Keratinocyte (primary cell): ENCODE data around the gene PLXNB2. TPM values are rescaled to one million over a fixed set of nuclear protein-coding genes. Genes with fewer than 3 reads are reported as not detected.
"Not testable (repeated sequence)": the region's sequence is repeated elsewhere in the genome, so short reads cannot be mapped to it uniquely, and the experiment has no call there.

ENCODE experiments used
- DNase-seq: peaks from one replicate; pipeline ENCODE4 v3.0.0-alpha.2; 2011; ENCODE audit warnings: low read depth, missing footprints, low spot score
- FAIRE-seq: peaks from 2 replicates; lab custom pipeline; 2011; peaks lifted over from hg19 to GRCh38; lab: Jason Lieb, UNC
- H2AFZ ChIP-seq: 2 replicates; pipeline ENCODE4 v1.6.0; 2012; ENCODE audit warnings: low read length, control low read depth, inconsistent platforms; ENCODE audit not compliant: control insufficient read depth
- H3K27ac ChIP-seq: 2 replicates; pipeline ENCODE4 v1.5.1; 2011; ENCODE audit warnings: low read length; ENCODE audit not compliant: control insufficient read depth, insufficient read depth
- H3K27me3 ChIP-seq: 3 replicates; pipeline ENCODE4 v1.6.0; 2011; ENCODE audit warnings: low read length; ENCODE audit not compliant: control insufficient read depth, insufficient read depth; ENCODE audit errors: extremely low read depth
- H3K36me3 ChIP-seq, 2 experiments: 2 replicates in 1 of 2; 3 replicates in 1 of 2; pipeline ENCODE4 v1.5.1; 2011; ENCODE audit warnings: low read length in 2 of 2, mild to moderate bottlenecking in 1 of 2; ENCODE audit not compliant: control insufficient read depth in 2 of 2, insufficient read depth in 2 of 2; ENCODE audit errors: extremely low read depth in 1 of 2
- H3K4me1 ChIP-seq: 3 replicates; pipeline ENCODE4 v1.5.1; 2011; ENCODE audit warnings: low read length; ENCODE audit not compliant: control insufficient read depth, insufficient read depth; ENCODE audit errors: extremely low read depth
- H3K4me2 ChIP-seq: 3 replicates; pipeline ENCODE4 v1.6.0; 2011; ENCODE audit warnings: low read depth, low read length; ENCODE audit not compliant: control insufficient read depth, insufficient read depth; ENCODE audit errors: extremely low read depth
- H3K4me3 ChIP-seq, 3 experiments: fragments of 200-600 bp in 1 of 3; sonication (generic) in 1 of 3; 2 replicates in 2 of 3; 3 replicates in 1 of 3; pipeline ENCODE4 v1.5.1; 2011 to 2016; ENCODE audit warnings: low read length in 3 of 3, mild to moderate bottlenecking in 3 of 3, control low read depth in 2 of 3, inconsistent platforms in 1 of 3, low read depth in 1 of 3, mixed read lengths in 1 of 3, mixed run types in 1 of 3, moderate library complexity in 1 of 3; ENCODE audit not compliant: control insufficient read depth in 2 of 3, insufficient read depth in 2 of 3; ENCODE audit errors: extremely low read depth in 1 of 3
- H3K79me2 ChIP-seq: 2 replicates; pipeline ENCODE4 v1.6.0; 2012; ENCODE audit warnings: low read length; ENCODE audit not compliant: control insufficient read depth, insufficient read depth
- H3K9ac ChIP-seq: 3 replicates; pipeline ENCODE4 v1.6.0; 2011; ENCODE audit warnings: low read length; ENCODE audit not compliant: control insufficient read depth, insufficient read depth; ENCODE audit errors: extremely low read depth
- H3K9me1 ChIP-seq: 3 replicates; pipeline ENCODE4 v1.6.0; 2011; ENCODE audit warnings: low read length; ENCODE audit not compliant: control insufficient read depth, insufficient read depth; ENCODE audit errors: extremely low read depth
- H3K9me3 ChIP-seq: 2 replicates; pipeline ENCODE4 v1.5.1; 2012; ENCODE audit warnings: low read depth, low read length; ENCODE audit not compliant: control insufficient read depth
- H4K20me1 ChIP-seq: 3 replicates; pipeline ENCODE4 v1.6.0; 2011; ENCODE audit warnings: low read length; ENCODE audit not compliant: control insufficient read depth, insufficient read depth; ENCODE audit errors: extremely low read depth
- CTCF ChIP-seq, 3 experiments: IDR thresholded peaks in 1 of 3; conservative IDR thresholded peaks in 1 of 3; optimal IDR thresholded peaks in 1 of 3; 2 replicates in 2 of 3; 3 replicates in 1 of 3; pipeline versions ENCODE3 to v1.5.1; 2011; ENCODE audit warnings: low read length in 3 of 3, mild to moderate bottlenecking in 3 of 3, moderate library complexity in 2 of 3, control low read depth in 1 of 3, inconsistent platforms in 1 of 3; ENCODE audit not compliant: insufficient read depth in 2 of 3; ENCODE audit errors: extremely low read depth in 1 of 3
- EZH2 ChIP-seq: IDR thresholded peaks from one replicate; pipeline ENCODE4 v1.6.1; 2012; ENCODE audit warnings: inconsistent platforms, mild to moderate bottlenecking, low read length, moderate library complexity
- dilution Hi-C: fragments of 300-500 bp; cut with MboI; formaldehyde crosslinking; loops from one replicate; pipeline ENCODE4 v1.7.0; 2020; ENCODE audit warnings: low sequenced_read_pairs; ENCODE audit not compliant: extremely low pct_ligation_motif_present
- polyA plus RNA-seq, 5 experiments: library from polyadenylated mRNA; depleted of rRNA in 3 of 5; stranded (reverse) in 3 of 5; stranded (forward) in 1 of 5; unstranded in 1 of 5; fragments of >200 nt; gene quantifications; 1 replicate in 1 of 5; 2 replicates in 3 of 5; 3 replicates in 1 of 5; pipeline versions ENCODE4 v1.2.1 to v1.2.3, GENCODE V29; 2011 to 2012; ENCODE audit warnings: missing spikeins in 2 of 5, low read depth in 1 of 5, low replicate concordance in 1 of 5

Gene PLXNB2
- polyA plus RNA-seq, 1 donor (not counting 4 experiments of a cell fraction or from before 2014, with no cell fraction given), result 44.3 TPM

GRCh38 chr22:50338042-50338573, 30.7 kb upstream of the PLXNB2 start:
- H3K9ac ChIP-seq, result no peak overlapping the region

GRCh38 chr22:50337262-50338041, 30.0 kb upstream of the PLXNB2 start:
- no peak for TF ChIP-seq EZH2
- TF ChIP-seq CTCF (optimal IDR thresholded peaks at IDR 0.05 in 1 of 3, IDR thresholded peaks at IDR 0.05 in 1 of 3, conservative IDR thresholded peaks at IDR 0.05 in 1 of 3; ENCODE audit: extremely low read depth in 1 of 3, insufficient read depth in 2 of 3, low read length in 3 of 3), result no peak
- dilution Hi-C loops, result no loop called here

More at GRCh38 chr22:50338042-50338573, 30.7 kb upstream of the PLXNB2 start:
- DNase-seq (no peak), FAIRE-seq (peak; percentile 32)
- H4K20me1 ChIP-seq, result no peaks in the 10 kb centered on the region
- H3K27ac ChIP-seq, result no peak overlapping the region
- no peaks in the 10 kb centered on the region for H3K36me3 ChIP-seq
- dilution Hi-C loops, result no loop called here
- no peaks in the 10 kb centered on the region for H3K9me1 ChIP-seq
- TF ChIP-seq CTCF (optimal IDR thresholded peaks at IDR 0.05 in 1 of 3, IDR thresholded peaks at IDR 0.05 in 1 of 3, conservative IDR thresholded peaks at IDR 0.05 in 1 of 3; ENCODE audit: extremely low read depth in 1 of 3, insufficient read depth in 2 of 3, low read length in 3 of 3), result no peak
- TF ChIP-seq EZH2, result no peak
- no peaks in the 10 kb centered on the region for H3K4me1 ChIP-seq
- no peak overlapping the region for H3K4me2 ChIP-seq
- no peaks in the 10 kb centered on the region for H3K27me3 ChIP-seq
- H3K9me3 ChIP-seq, result no peaks in the 10 kb centered on the region
- no peak overlapping the region for H2AFZ ChIP-seq
- no peak overlapping the region for H3K4me3 ChIP-seq
- no peaks in the 10 kb centered on the region for H3K79me2 ChIP-seq

GRCh38 chr22:50334433-50334832, 27.0 kb upstream of the PLXNB2 start:
- H4K20me1 ChIP-seq, H3K9me3 ChIP-seq, FAIRE-seq, H3K36me3 ChIP-seq, H3K27me3 ChIP-seq, H3K79me2 ChIP-seq, H3K4me2 ChIP-seq, DNase-seq, H3K4me3 ChIP-seq, dilution Hi-C loops, H2AFZ ChIP-seq, H3K27ac ChIP-seq, H3K9ac ChIP-seq, H3K9me1 ChIP-seq, H3K4me1 ChIP-seq: not testable (repeated sequence)

More at GRCh38 chr22:50337262-50338041, 30.0 kb upstream of the PLXNB2 start:
- no peak overlapping the region for H3K9ac ChIP-seq
- H3K9me1 ChIP-seq, result no peaks in the 10 kb centered on the region
- H3K4me1 ChIP-seq, result no peaks in the 10 kb centered on the region
- H3K4me3 ChIP-seq, result no peak overlapping the region
- DNase-seq, result no peak
- no peak overlapping the region for H2AFZ ChIP-seq
- H3K79me2 ChIP-seq, result no peaks in the 10 kb centered on the region
- no peak overlapping the region for H3K27ac ChIP-seq
- no peaks in the 10 kb centered on the region for H3K27me3 ChIP-seq
- H3K36me3 ChIP-seq, result no peaks in the 10 kb centered on the region
- H3K9me3 ChIP-seq, result no peaks in the 10 kb centered on the region
- H4K20me1 ChIP-seq, result no peaks in the 10 kb centered on the region
- FAIRE-seq, result no peak
- no peak overlapping the region for H3K4me2 ChIP-seq
